Panc1 (cell line): ENCODE measurements around the gene LPP. TPM values are rescaled to one million over a fixed set of nuclear protein-coding genes. Genes with fewer than 3 reads are reported as not detected.

Experiments
- ATAC-seq: fragments of 200-7000 bp; cut with Tn5 transposase; 2 replicates; pipeline ENCODE4 v1.9.1; 2020; ENCODE audit warnings: mild to moderate bottlenecking, moderate library complexity
- BruUV-seq: library from RNA; stranded (reverse); fragments of 400-500 nt; replicated peaks from 2 replicates; lab custom pipeline; 2021; lab: Mats Ljungman, UMichigan
- CTCF ChIA-PET: fragments of 300-600 bp; sonication (Branson Sonifier 250); formaldehyde crosslinking; loops from one replicate; lab custom pipeline; 2022; ENCODE audit warnings: antibody characterized with exemption; lab: Charles Lee
- POLR2A ChIA-PET: fragments of 300-600 bp; sonication (Branson Sonifier 250); formaldehyde crosslinking; loops from one replicate; lab custom pipeline; 2022; ENCODE audit warnings: antibody characterized with exemption; lab: Charles Lee
- DNase-seq: peaks from one replicate; pipeline ENCODE4 v3.0.0-alpha.2; 2010; ENCODE audit warnings: low read depth, low spot score
- H3K27ac ChIP-seq: 2 replicates; pipeline ENCODE4 v1.5.1; 2011; ENCODE audit warnings: mild to moderate bottlenecking, low read length, inconsistent platforms
- H3K27me3 ChIP-seq: fragments of 200-500 bp; sonication (Bioruptor generic); 2 replicates; pipeline ENCODE4 v1.6.0; 2014; ENCODE audit warnings: low read length, inconsistent platforms; ENCODE audit not compliant: control insufficient read depth, insufficient read depth
- H3K36me3 ChIP-seq: fragments of 200-500 bp; sonication (Bioruptor generic); 2 replicates; pipeline ENCODE4 v1.5.1; 2014; ENCODE audit warnings: inconsistent platforms, mild to moderate bottlenecking, low read length, moderate library complexity; ENCODE audit not compliant: control insufficient read depth, insufficient read depth
- H3K4me1 ChIP-seq: 2 replicates; pipeline ENCODE4 v1.5.1; 2011; ENCODE audit warnings: inconsistent platforms, mild to moderate bottlenecking, low read length, moderate library complexity; ENCODE audit not compliant: control insufficient read depth, insufficient read depth
- H3K4me3 ChIP-seq, 2 experiments: 2 replicates each; pipeline ENCODE4 v1.5.1; 2011 to 2012; ENCODE audit warnings: low read depth in 2 of 2, low read length in 2 of 2, mild to moderate bottlenecking in 2 of 2, inconsistent platforms in 1 of 2, moderate library complexity in 1 of 2
- H3K9me3 ChIP-seq: fragments of 200-500 bp; sonication (Bioruptor generic); 2 replicates; pipeline ENCODE4 v1.5.1; 2014; ENCODE audit warnings: low read depth, mild to moderate bottlenecking, inconsistent platforms, low read length, moderate library complexity; ENCODE audit not compliant: control insufficient read depth, insufficient read depth
- CTCF ChIP-seq: fragments of 450-650 bp; IDR thresholded peaks from 2 replicates; pipeline ENCODE4 v1.5.1; 2017; ENCODE audit warnings: mild to moderate bottlenecking
- POLR2AphosphoS5 ChIP-seq: IDR thresholded peaks from 2 replicates; pipeline ENCODE4 v1.6.1; 2012; ENCODE audit warnings: mild to moderate bottlenecking, low read depth, low read length, moderate library complexity
- REST ChIP-seq, 2 experiments: IDR thresholded peaks; 2 replicates each; pipeline ENCODE4 v1.6.1; 2011 to 2012; ENCODE audit warnings: low read depth in 2 of 2, control low read depth in 1 of 2, low read length in 1 of 2, mild to moderate bottlenecking in 1 of 2, moderate library complexity in 1 of 2; ENCODE audit not compliant: insufficient read depth in 1 of 2
- SIN3A ChIP-seq: IDR thresholded peaks from 2 replicates; pipeline ENCODE4 v1.6.1; 2012; ENCODE audit warnings: low read depth, mild to moderate bottlenecking, low read length, moderate library complexity, borderline replicate concordance; ENCODE audit not compliant: insufficient read depth
- TCF7L2 ChIP-seq: IDR thresholded peaks from 2 replicates; pipeline ENCODE4 v1.6.1; 2011; ENCODE audit warnings: mild to moderate bottlenecking, low read depth, low read length, inconsistent platforms
- in situ Hi-C: cut with HindIII; loops from 2 replicates; pipeline ENCODE4 v1.10.0; 2016; ENCODE audit warnings: low sequenced_read_pairs, low pct_unique_long_range_greater_than_20kb
- intact Hi-C: fragments of 100-400 bp; cut with micrococcal nuclease; formaldehyde crosslinking; loops from one replicate; pipeline ENCODE4 v1.10.0; 2022; ENCODE audit not compliant: unreplicated experiment
- total RNA-seq: library from RNA; stranded (reverse); gene quantifications from one replicate; pipeline ENCODE4 v1.2.1, GENCODE V29; 2021; ENCODE audit not compliant: unreplicated experiment

LPP gene
- total RNA-seq, 1 experiment from 2014 or later: 90.0 TPM

GRCh38 chr3:188643736-188644135 is 489.8 kb downstream of the LPP start:
- no peaks in the 10 kb centered on the region for H3K36me3 ChIP-seq
- DNase-seq (no peak), ATAC-seq (no peak)
- no peak for TF ChIP-seq REST (IDR thresholded peaks at IDR 0.05; ENCODE audit: insufficient read depth in 1 of 2, low read depth in 2 of 2, low read length in 1 of 2)
- TF ChIP-seq POLR2AphosphoS5: no peak
- TF ChIP-seq CTCF: no peak
- no peak for TF ChIP-seq SIN3A
- TF ChIP-seq TCF7L2: no peak
- intact Hi-C loops (no loop called here), in situ Hi-C loops (no loop called here)
- ChIA-PET CTCF (no interaction called here), POLR2A (no interaction called here)
- no peaks in the 10 kb centered on the region for H3K4me1 ChIP-seq
- no peak overlapping the region for H3K27ac ChIP-seq
- BruUV-seq: no TSS peak
- no peaks in the 10 kb centered on the region for H3K9me3 ChIP-seq
- H3K27me3 ChIP-seq: no peaks in the 10 kb centered on the region
- H3K4me3 ChIP-seq: no peak overlapping the region

- no peak overlapping the region for H3K4me3 ChIP-seq
- H3K36me3 ChIP-seq: no peaks in the 10 kb centered on the region
- ATAC-seq (no peak), DNase-seq (no peak)
- no peaks in the 10 kb centered on the region for H3K27me3 ChIP-seq
- ChIA-PET CTCF (interaction anchor here (0.6 kb wide), 2 partner anchors 138 to 908 kb away, joined by 3 to 7 read pairs; no protein-coding TSS in a partner anchor), POLR2A (no interaction called here)
- TF ChIP-seq POLR2AphosphoS5 (no peak), SIN3A (no peak), CTCF (no peak), TCF7L2 (no peak), REST (IDR thresholded peaks at IDR 0.05; ENCODE audit: insufficient read depth in 1 of 2, low read depth in 2 of 2, low read length in 1 of 2) (no peak)
- no TSS peak for BruUV-seq
- intact Hi-C loops: no loop called here
- no peaks in the 10 kb centered on the region for H3K9me3 ChIP-seq
- H3K4me1 ChIP-seq: no peaks in the 10 kb centered on the region
- in situ Hi-C loops: no loop called here
- H3K27ac ChIP-seq: no peak overlapping the region
Measured at GRCh38 chr3:188646592-188646991, 492.6 kb downstream of the LPP start.
